Superior temporal gyrus (tissue), 1 donor: Measurements from ENCODE around the gene LDLRAD3.

Source experiments
- DNase-seq: peaks from one replicate; pipeline ENCODE4 v3.0.0-alpha.2; 2016; ENCODE audit errors: extremely low spot score

LDLRAD3 gene

GRCh38 chr11:36210529-36210928 is 266.7 kb downstream of the LDLRAD3 start:
- DNase-seq, result no peak

GRCh38 chr11:36211761-36212430 is 268.0 kb downstream of the LDLRAD3 start:
- peak; percentile 51 for DNase-seq

- peak; percentile 67 for DNase-seq
Observed at GRCh38 chr11:36212564-36213392, 268.9 kb downstream of the LDLRAD3 start.

- no peak for DNase-seq
Observed at GRCh38 chr11:36213393-36213840, 269.6 kb downstream of the LDLRAD3 start.

GRCh38 chr11:36214480-36214879 is 270.6 kb downstream of the LDLRAD3 start:
- DNase-seq, result no peak

GRCh38 chr11:36214976-36215692 is 271.3 kb downstream of the LDLRAD3 start:
- no peak for DNase-seq

- DNase-seq, result no peak
Observed at GRCh38 chr11:36215693-36216060, 271.8 kb downstream of the LDLRAD3 start.

GRCh38 chr11:36216061-36216615 is 272.3 kb downstream of the LDLRAD3 start:
- DNase-seq, result no peak

GRCh38 chr11:36218283-36218921 is 274.5 kb downstream of the LDLRAD3 start:
- no peak for DNase-seq

- no peak for DNase-seq
Observed at GRCh38 chr11:36219996-36220395, 276.1 kb downstream of the LDLRAD3 start.

GRCh38 chr11:36222831-36223635 is 279.2 kb downstream of the LDLRAD3 start:
- DNase-seq, result peak; percentile 55

GRCh38 chr11:36224209-36224882 is 280.5 kb downstream of the LDLRAD3 start:
- DNase-seq, result no peak

- no peak for DNase-seq
Observed at GRCh38 chr11:36227044-36227443, 283.2 kb downstream of the LDLRAD3 start.

- no peak for DNase-seq
Observed at GRCh38 chr11:36228689-36229088, 284.8 kb downstream of the LDLRAD3 start.

GRCh38 chr11:36229091-36229705 is 285.3 kb downstream of the LDLRAD3 start:
- DNase-seq, result no peak

- peak; percentile 33 for DNase-seq
Observed at GRCh38 chr11:36230779-36231699, 287.2 kb downstream of the LDLRAD3 start.

- DNase-seq, result no peak
Observed at GRCh38 chr11:36233204-36233603, 289.3 kb downstream of the LDLRAD3 start.

- no peak for DNase-seq
Observed at GRCh38 chr11:36234825-36235224, 291.0 kb downstream of the LDLRAD3 start.

- DNase-seq, result no peak
Observed at GRCh38 chr11:36235750-36236149, 291.9 kb downstream of the LDLRAD3 start.
